ENCODE results near the gene MRPL3. TPM values are rescaled to one million over a fixed set of nuclear protein-coding genes. Genes with fewer than 3 reads are reported as not detected.

The MRPL3 gene
- total RNA-seq, 1 donor from 2014 or later = 77.7 TPM

DNA sequence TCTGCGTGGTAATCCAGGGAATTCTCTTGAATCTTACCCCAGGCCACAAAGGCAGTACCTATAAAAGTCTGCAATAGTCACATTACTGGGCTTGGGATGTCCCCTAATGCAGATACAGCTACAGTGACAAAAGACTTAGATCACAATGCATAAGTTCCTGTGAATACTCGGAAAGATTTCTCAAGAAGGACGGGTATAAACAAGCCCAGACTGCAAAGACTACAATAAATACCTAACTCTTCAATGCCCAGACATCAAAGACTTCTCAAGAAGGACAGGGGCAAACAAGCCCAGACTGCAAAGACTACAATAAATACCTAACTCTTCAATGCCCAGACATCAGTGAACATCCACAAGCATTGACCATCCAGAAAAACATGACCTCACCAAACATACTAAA is 70.3 kb downstream of the MRPL3 start:
- TF ChIP-seq, protein P1, sequence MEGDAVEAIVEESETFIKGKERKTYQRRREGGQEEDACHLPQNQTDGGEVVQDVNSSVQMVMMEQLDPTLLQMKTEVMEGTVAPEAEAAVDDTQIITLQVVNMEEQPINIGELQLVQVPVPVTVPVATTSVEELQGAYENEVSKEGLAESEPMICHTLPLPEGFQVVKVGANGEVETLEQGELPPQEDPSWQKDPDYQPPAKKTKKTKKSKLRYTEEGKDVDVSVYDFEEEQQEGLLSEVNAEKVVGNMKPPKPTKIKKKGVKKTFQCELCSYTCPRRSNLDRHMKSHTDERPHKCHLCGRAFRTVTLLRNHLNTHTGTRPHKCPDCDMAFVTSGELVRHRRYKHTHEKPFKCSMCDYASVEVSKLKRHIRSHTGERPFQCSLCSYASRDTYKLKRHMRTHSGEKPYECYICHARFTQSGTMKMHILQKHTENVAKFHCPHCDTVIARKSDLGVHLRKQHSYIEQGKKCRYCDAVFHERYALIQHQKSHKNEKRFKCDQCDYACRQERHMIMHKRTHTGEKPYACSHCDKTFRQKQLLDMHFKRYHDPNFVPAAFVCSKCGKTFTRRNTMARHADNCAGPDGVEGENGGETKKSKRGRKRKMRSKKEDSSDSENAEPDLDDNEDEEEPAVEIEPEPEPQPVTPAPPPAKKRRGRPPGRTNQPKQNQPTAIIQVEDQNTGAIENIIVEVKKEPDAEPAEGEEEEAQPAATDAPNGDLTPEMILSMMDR (IDR thresholded peaks at IDR 0.05; ENCODE audit: unreplicated experiment) = no peak
- no peak for DNase-seq (ENCODE audit: low spot score in 2 of 2, unreplicated experiment in 2 of 2)
- Mint-ChIP-seq H3K27me3 (ENCODE audit: low read depth) (peaks cover 22% of the 10 kb centered on the region), H3K9me3 (peaks cover 7% of the 10 kb centered on the region), H3K4me1 (no peaks in the 10 kb centered on the region), H3K4me3 (no peak overlapping the region), H3K36me3 (no peaks in the 10 kb centered on the region), H3K27ac (no peak overlapping the region)

DNA sequence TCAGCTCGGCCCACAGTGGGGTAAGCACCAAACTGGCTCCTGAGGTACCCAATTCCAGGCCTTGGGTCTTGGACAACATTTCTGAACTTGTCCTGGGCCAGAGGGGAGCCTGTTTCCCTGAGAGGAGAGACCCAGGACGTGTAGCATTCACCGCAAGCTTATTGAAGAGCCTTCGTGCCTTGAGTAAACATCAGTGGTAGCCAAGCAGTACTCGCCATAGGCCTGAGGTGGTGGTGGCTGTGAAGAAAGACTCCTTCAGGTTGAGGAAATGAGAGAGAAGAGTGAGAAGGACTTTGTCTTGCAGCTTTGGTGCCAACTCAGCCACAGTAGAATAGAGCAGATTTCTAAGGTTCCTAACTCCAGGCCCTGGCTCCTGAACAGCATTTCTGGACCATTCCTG is 71.0 kb downstream of the MRPL3 start:
- no peaks in the 10 kb centered on the region for H3K4me1 Mint-ChIP-seq
- H3K36me3 Mint-ChIP-seq = no peaks in the 10 kb centered on the region
- TF ChIP-seq, protein P1 (IDR thresholded peaks at IDR 0.05; ENCODE audit: unreplicated experiment) = no peak
- no peak for DNase-seq (ENCODE audit: low spot score in 2 of 2, unreplicated experiment in 2 of 2)
- peaks cover 18% of the 10 kb centered on the region for H3K27me3 Mint-ChIP-seq (ENCODE audit: low read depth)
- H3K27ac Mint-ChIP-seq = no peak overlapping the region
- H3K9me3 Mint-ChIP-seq = peaks cover under 1% of the 10 kb centered on the region
- H3K4me3 Mint-ChIP-seq = no peak overlapping the region

DNA sequence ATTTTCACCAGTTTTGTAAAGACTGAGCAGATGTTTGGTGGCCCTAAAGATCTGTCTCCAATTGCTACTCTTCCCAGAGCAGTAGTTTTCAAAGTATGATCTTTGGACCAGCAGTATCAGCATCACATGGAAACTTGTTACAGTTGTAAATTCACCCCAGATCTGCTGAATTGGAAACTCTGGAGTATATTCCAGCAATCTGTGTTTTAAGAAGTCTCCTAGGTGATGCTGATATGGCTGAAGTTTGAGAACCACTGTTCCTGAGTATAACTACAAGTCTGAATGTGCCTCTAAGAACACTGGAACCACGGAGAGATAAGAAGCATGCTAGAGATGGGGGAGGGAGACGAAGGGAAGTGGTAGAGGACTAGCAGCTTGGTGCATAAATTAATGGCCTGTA is 75.5 kb downstream of the MRPL3 start:
- no peak overlapping the region for H3K4me3 Mint-ChIP-seq
- DNase-seq (ENCODE audit: low spot score in 2 of 2, unreplicated experiment in 2 of 2) = no peak
- H3K36me3 Mint-ChIP-seq = no peaks in the 10 kb centered on the region
- H3K4me1 Mint-ChIP-seq = no peaks in the 10 kb centered on the region
- no peak overlapping the region for H3K27ac Mint-ChIP-seq
- TF ChIP-seq, protein P1 (IDR thresholded peaks at IDR 0.05; ENCODE audit: unreplicated experiment) = no peak
- H3K9me3 Mint-ChIP-seq = no peaks in the 10 kb centered on the region
- H3K27me3 Mint-ChIP-seq (ENCODE audit: low read depth) = peaks cover 10% of the 10 kb centered on the region

DNA sequence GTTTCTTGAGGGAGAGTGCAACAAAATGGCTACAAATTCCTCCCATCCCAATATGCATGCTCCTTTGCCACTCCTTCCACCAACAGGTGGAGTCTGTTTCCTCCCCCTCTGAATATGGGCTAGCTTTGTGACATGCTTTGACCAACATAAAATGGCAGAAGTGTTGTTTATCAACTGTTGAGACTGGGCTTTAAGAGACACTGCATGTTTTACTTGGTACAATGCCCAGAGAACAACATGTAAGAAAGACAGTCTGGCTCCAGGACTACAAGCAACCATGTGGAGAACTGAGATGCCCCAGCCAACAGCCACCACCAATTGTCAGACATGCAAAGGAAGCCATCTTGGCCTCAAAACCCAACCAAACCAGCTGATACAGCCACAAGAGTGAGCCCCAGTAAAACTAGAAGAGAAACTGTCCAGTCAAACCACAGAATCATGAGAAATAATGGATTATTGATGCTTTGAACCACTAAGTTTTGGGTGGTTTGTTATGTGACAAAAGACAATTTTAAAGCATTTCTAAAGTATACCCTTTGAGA is 80.7 kb downstream of the MRPL3 start:
- Mint-ChIP-seq H3K4me3 (no peak overlapping the region), H3K36me3 (no peaks in the 10 kb centered on the region), H3K27ac (no peak overlapping the region), H3K4me1 (no peaks in the 10 kb centered on the region), H3K9me3 (no peaks in the 10 kb centered on the region), H3K27me3 (ENCODE audit: low read depth) (peaks cover 14% of the 10 kb centered on the region)
- no peak for DNase-seq (ENCODE audit: low spot score in 2 of 2, unreplicated experiment in 2 of 2)
- TF ChIP-seq, protein P1 (IDR thresholded peaks at IDR 0.05; ENCODE audit: unreplicated experiment) = no peak

DNA sequence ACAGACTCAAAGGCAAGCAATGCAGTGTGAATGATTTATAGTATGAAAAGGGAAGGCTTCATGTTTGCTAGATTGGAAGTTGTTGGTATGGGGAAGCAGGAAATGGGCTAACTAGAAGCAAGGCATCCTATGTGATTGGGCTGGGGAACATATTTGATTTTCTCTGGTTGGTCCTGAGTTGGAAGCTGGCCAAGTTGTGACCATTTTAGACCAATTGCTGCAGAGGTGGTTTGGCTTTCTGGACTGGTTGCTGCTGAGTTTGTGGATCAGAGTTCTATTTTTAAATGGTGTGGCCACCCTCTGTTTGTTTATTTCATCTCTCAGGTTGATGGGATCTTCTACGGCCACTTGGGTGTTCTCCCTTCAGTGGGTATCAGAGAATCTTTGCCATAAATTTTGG is 81.5 kb downstream of the MRPL3 start:
- no peak overlapping the region for H3K27ac Mint-ChIP-seq
- no peaks in the 10 kb centered on the region for H3K36me3 Mint-ChIP-seq
- peaks cover 14% of the 10 kb centered on the region for H3K27me3 Mint-ChIP-seq (ENCODE audit: low read depth)
- DNase-seq (ENCODE audit: low spot score in 2 of 2, unreplicated experiment in 2 of 2) = no peak
- TF ChIP-seq, protein P1 (IDR thresholded peaks at IDR 0.05; ENCODE audit: unreplicated experiment) = no peak
- peaks cover 4% of the 10 kb centered on the region for H3K9me3 Mint-ChIP-seq
- no peaks in the 10 kb centered on the region for H3K4me1 Mint-ChIP-seq
- no peak overlapping the region for H3K4me3 Mint-ChIP-seq

DNA sequence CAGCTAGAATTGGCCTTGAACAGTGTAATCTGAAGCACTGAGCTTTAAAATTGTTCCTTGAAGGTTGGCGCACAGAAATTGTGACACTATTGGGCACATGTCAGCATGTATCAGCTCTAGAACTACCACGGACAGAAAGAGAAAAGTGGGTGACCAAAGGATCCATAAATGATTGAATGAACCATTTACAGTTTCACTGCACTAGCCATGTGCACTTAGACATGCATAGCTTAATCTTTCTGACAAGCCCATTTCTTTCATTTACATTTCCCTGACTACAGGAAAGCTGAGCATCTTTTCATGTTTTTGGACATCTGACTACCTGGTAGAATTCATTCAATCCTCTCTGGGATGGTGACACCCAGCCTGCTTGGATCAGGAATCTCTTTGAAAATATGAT is 85.0 kb downstream of the MRPL3 start:
- TF ChIP-seq, protein P1 (IDR thresholded peaks at IDR 0.05; ENCODE audit: unreplicated experiment) = no peak
- DNase-seq (ENCODE audit: low spot score in 2 of 2, unreplicated experiment in 2 of 2) = no peak
- Mint-ChIP-seq H3K27ac (no peak overlapping the region), H3K27me3 (ENCODE audit: low read depth) (peaks cover 10% of the 10 kb centered on the region), H3K4me3 (no peak overlapping the region), H3K9me3 (peaks cover 17% of the 10 kb centered on the region), H3K4me1 (no peaks in the 10 kb centered on the region), H3K36me3 (no peaks in the 10 kb centered on the region)

All from mesothelial cell of epicardium (in vitro differentiated cells).